T-helper 1 cell (primary cell): ENCODE measurements around the gene CDC14B.
"Not testable (repeated sequence)": the region's sequence is repeated elsewhere in the genome, so short reads cannot be mapped to it uniquely, and the experiment has no call there.

ENCODE experiments used
- DNase-seq, 5 donors: peaks; one replicate each; pipeline ENCODE4 v3.0.0-alpha.2; 2012 to 2020

The CDC14B gene

DNA sequence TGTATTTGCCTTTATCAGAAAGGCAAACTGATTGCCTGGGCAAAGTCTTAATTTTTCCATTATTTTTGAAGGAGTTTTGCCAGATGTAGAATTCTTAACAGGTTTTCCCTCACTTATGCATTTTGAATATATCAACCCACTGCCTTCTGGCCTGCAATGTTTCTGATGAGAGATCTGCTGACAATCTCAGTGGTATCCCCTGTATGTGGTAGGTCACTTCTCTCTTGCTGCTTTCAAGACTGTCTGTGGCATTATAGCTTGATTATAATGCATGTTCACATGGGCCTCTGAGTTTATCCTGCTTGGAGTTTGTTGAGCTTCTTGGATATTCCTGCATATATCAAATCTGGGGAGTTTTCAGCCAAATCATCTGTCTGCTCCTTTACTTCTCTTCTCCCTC, 87.5 kb downstream of the CDC14B start:
- DNase-seq = no peak

DNA sequence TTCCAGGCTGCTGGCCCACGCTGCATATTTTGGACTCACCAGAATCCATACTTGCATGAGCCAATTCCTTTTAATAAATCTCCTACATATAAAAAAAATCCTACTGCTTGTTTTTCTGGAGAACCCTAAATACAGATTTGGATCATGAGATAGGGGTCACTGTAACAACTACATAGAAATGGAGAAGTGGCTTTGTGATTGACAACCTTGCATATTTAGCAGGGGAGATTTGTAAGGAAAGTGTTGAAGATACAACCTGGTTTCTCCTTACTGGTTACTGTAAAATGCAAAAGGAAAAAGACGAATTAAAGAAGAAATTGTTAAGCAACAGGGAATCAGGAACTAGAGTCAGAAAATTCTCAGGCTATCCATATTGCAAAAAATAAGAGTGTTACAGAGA, 94.9 kb downstream of the CDC14B start:
- DNase-seq = no peak

GRCh38 chr9:96524045-96524444, 95.6 kb downstream of the CDC14B start:
- DNase-seq = no peak

DNA sequence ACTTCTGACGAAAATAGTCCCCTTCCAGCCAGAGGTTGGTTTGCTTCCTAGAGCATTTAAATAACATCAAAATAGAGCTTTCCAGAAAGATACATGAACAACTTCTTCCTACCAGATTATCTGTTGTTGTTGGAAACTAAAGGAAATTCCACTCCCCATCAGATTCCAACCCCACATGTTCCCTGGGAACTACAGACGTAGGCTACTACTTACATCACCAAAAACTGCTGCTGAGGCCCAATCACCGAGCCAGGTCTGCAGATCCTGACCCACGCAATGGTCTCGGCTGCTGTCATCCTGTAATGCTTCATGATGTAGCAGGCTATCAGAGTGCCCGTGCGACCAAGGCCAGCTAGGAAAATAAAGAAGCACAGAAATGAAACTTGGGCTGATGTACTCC, 96.3 kb downstream of the CDC14B start:
- DNase-seq = no peak

- DNase-seq = no peak
These were observed 97.3 kb downstream of the CDC14B start for GRCh38 chr9:96522366-96522765.

GRCh38 chr9:96519787-96520186, 99.9 kb downstream of the CDC14B start:
- no peak for DNase-seq

DNA sequence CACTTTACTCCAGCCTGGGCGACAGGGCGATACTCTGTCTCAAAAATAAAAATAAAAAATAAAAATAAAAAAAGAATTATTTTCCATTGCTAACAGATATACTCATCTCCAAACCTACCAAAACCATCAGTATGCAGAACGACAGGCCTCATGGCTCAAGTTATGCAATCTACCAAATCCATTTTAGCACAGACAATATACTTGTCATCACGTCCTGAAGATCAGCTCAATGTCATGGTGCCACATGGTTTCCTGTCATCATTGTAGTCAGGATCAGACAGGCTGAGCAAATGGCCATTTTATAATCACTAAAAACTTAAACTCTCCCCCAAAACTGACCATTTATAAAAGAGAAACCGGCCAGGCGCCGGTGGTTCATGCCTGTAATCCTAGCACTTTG, 100.5 kb downstream of the CDC14B start:
- no peak for DNase-seq

DNA sequence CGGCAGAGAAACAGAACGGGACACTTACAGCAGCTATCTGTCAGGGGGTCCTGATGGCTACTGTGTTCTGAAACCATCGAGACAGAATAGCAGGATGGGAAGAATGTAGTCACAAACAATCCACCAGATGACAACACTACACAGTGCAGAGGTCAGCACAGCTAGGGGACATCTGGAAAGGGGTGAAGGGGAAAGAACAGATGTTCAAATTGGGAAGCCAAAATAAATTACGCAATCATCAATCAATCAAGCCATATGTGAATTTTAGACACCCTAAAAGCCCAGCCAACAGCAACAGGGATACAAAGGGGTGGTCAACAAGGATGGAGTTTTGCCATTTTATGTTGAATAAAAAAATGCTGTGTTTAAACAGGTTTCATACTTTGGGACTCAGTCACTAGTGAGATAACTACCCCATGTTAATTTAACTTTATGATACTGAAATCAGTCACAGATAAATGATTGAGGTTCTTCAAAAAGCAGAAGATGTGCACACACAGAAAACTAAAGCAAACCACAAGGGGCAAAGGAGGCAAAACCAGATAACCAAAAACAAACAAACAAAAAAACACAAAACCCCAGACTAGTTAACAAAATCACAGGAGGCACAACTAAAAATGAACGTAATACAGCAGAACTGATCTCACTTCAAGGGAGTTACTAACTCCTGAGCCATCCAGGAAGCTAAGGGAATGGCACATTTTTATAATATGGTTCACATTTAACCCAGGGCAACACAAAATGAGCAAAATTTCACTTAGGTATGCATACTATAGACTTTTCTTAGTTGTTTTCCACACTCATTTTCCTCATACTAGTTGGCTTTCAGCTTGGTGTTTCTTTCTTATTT, 103.8 kb downstream of the CDC14B start:
- no peak for DNase-seq

- no peak for DNase-seq
These were observed 104.9 kb downstream of the CDC14B start for GRCh38 chr9:96514800-96515158.

DNA sequence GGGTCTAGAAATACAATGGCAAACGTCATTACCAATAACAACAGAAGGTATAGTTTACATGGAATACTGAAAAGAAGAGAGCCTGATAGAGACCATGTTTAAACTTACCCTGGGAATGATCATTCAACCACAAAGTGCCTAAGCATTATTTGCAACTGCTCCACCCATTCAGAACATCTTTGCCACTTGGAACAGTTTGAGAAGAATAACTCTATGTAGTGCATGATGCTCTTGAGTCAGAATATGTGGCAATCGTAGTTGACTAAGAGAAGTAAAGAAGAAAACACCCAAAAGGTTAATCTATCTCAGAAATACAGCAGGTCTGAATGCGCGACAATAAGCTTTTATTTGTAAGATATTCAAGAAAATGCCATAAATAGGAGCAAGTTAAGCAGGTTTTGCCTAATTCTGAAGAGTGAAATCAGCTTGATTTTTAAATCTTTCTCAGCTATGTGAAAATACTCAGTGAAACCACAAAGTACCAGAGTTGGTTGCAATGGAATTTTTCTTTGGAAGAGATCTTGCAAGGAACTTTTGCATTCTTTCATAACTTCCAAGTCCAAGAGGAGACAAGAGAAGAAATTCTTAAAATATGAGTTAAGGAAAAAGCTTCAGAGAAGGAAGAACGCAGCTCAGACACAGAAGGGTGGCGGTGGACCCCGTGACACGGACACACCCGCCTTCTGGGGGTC, 105.4 kb downstream of the CDC14B start:
- DNase-seq = no peak

GRCh38 chr9:96513622-96514021, 106.0 kb downstream of the CDC14B start:
- no peak for DNase-seq

GRCh38 chr9:96512240-96512639, 107.4 kb downstream of the CDC14B start:
- DNase-seq = no peak

DNA sequence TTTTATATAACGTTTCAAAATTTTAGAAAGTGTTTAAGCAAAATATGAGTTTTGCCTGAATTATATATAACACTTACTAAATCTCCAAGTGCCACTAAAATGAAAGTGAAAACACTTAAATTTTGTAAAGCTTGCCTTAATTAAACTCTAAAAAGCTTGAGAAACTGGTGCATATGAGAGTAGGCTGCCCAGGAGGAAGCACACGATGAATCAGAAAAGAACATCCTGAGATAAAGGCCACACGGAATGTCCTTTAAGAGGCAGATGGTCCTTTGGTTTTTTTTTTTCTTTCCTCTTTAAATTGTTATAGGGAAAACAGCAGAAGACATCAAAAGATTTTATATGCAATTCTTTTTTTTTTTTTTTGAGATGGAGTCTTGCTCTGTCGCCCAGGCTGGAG, 109.4 kb downstream of the CDC14B start:
- no peak for DNase-seq

GRCh38 chr9:96509848-96510247, 109.8 kb downstream of the CDC14B start:
- DNase-seq = no peak

DNA sequence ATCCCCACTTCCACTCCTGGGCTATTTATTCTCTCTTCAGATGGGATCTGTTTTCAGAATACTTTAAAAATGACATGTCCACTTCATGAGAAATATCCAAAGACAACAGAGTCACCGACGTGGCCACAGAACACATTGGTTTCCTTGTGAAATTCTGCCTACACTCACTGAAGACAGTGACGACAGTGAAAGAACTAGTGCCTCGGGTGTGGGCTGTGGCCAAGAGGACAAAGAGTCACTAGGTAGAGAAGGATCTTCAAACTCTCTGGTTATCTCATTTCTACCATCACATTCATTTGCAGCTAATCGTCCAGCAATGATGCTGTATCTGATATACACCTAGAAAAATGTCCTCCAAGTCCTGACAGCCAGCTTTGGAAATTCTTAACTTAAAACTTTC, 110.6 kb downstream of the CDC14B start:
- no peak for DNase-seq

DNA sequence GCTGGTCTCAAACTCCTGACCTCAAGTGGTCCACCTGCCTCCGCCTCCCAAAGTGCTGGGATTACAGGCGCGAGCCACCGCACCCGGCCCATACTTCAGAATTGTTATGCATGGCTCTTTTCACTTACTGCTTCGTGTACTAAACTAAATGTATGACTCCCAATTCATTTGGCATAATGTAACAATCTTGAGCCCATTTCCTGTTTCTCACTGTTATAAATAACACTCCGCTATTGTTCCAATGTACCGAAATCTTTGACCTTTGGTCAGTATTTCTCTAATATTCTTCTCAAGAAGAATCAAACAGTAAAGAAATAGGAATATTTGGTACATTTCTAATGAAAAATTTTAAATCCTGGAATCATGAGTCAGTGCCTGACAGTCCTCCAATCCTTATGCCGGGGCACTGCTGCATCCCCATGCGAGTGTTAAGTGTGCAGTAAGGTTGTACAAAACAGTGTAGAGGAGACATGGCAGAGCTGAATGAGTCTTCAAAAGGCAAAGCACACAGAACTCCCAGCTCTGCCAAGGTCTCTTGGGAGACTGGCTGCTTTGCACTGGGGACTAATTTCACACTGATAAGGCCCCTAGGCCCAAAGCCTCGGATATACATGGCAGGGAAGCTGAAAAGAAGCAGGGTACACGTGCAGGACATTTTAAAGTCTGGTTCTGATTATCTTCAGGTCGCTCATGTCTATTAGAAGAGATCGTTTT, 111.3 kb downstream of the CDC14B start:
- no peak for DNase-seq

DNA sequence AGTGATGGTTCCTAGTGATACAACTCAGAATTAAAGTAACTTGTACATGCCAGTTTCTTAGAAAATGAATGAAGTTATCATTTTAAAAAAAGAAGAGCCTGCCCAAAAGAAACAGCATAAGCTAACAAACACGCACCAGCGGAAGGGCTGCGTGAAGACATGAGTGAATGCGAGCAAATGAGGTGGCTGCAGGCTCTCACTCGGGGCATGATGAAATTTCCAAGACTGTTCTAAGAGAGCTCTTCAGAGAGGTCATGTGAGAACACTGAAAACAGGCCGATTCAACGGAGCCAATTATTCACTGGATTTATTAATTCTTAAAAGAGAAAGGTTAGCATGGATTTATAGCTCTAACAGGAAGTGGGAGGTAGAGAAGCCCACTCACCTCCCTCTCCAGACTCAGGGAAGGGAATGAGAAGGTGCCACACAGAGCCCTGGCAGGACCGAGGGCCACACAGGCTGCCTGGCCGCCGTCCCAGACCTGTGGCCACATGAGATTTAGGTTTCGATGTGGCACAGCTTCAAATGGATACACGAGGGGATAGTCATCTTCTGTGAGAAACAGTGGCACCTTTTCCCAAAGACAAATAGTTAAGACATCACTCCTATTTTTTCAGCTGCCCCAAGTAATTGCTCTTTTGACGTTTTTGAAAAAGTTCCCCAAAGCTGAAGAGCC, 114.2 kb downstream of the CDC14B start:
- DNase-seq = no peak

- no peak for DNase-seq
These were observed 115.7 kb downstream of the CDC14B start for GRCh38 chr9:96503918-96504317.

- not testable (repeated sequence) for DNase-seq
These were observed 116.3 kb downstream of the CDC14B start for GRCh38 chr9:96503374-96503748.

GRCh38 chr9:96502539-96503373, 116.9 kb downstream of the CDC14B start:
- DNase-seq = no peak

GRCh38 chr9:96501633-96502538, 117.8 kb downstream of the CDC14B start:
- DNase-seq = no peak
